NCI-H1092 treated with DMSO at 0.1 percent for 48 hours (cell line): ENCODE measurements around the gene ZFR.
"Not testable (repeated sequence)": the region's sequence is repeated elsewhere in the genome, so short reads cannot be mapped to it uniquely, and the experiment has no call there.

Experiments
- DNase-seq: peaks from one replicate; lab custom pipeline; 2025; lab: John Stamatoyannopoulos, UW

Gene ZFR

DNA sequence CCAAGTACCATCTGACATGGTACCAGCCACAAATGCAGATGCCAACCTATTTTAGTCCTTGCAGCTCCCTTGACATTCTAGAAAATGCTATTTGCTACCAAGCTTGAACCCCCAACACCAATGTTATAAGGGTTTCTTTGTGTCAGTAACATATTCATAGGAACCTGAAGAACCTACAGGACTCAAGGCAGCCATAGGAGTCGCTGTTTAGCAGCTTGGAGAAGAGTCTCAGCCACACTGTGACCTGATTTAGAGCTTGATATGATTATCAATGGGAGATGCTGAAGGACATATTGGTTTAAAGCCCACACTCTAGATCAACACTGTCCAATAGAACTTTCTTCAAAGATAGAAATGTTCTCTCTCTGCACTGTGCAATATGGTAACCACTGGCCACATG, 6.4 kb upstream of the ZFR start:
- DNase-seq, result no peak

- no peak for DNase-seq
Observed at GRCh38 chr5:32449262-32449661, 4.7 kb upstream of the ZFR start.

DNA sequence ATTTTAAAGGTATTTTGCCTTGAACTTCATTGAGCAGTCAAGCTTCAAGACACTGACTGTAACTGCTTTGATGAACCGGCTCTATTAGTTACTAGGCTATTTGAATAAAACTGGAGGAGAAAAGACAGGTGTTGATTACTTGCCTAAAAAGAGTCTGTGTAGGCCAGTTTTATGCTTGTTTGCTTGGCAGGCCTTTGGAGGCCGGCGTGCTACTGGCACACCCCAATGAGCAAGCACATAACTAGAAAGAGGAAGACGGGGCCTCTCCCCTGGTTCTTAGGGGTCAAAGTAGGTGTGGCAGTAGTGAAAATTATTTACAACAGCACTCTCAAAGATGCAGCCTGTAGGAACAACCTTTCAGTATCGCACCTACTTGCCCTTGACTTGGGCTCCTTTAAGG, 2.1 kb upstream of the ZFR start:
- no peak for DNase-seq

- DNase-seq, result no peak
Observed at GRCh38 chr5:32445831-32446614, 1.5 kb upstream of the ZFR start.

- peak; percentile 34 for DNase-seq
Observed at GRCh38 chr5:32445287-32445758, 783 bp upstream of the ZFR start.

DNA sequence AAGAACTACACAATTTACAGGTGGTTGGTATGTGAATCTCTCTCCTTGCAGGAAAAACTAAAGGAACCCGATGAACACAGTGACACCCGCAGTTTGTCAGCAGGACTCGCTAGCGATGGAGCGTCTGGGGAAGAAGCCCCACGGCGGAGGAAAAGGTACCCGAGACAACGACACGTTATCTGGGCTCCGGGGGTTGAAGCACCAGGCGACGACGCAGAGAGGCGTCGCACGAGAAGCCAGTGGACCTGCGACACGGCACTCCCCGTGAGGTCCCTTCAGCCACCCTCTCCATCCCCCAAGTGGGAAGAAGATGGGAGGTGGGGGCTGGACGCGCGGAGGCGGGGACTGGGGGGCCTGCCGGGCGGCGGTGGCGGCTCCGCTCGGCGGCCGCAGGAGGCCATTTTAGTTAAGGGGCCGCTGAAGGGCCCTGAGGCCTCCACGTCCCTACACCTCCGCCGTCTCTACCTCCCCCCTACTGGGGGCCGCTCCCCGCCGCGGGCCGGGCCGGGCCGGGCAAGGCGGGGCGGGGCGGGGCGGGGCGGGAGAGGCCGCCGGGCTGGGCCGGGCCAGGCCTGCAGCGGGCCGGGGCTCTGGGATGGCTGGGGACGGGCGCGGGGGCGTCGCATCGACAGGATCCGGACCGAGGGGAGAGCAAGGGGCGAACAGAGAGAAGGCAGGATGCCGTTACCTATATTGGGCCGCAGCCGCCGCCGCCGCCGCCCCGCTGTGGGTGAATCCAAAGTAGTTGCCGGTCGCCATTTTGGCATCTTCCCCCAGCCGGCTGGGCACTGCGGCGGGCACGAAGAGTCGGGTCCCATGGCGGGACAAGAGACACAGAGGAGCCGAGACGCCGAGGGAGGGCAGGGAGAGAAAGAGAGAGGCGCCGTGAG, 754 bp downstream of the ZFR start:
- peak; percentile 47 for DNase-seq

GRCh38 chr5:32443145-32443540, 1.4 kb downstream of the ZFR start:
- DNase-seq, result no peak

- no peak for DNase-seq
Observed at GRCh38 chr5:32439086-32439642, 5.4 kb downstream of the ZFR start.

GRCh38 chr5:32436553-32437242, 7.8 kb downstream of the ZFR start:
- DNase-seq, result no peak

- no peak for DNase-seq
Observed at GRCh38 chr5:32435383-32435782, 9.2 kb downstream of the ZFR start.

GRCh38 chr5:32434221-32434620, 10.3 kb downstream of the ZFR start:
- no peak for DNase-seq

DNA sequence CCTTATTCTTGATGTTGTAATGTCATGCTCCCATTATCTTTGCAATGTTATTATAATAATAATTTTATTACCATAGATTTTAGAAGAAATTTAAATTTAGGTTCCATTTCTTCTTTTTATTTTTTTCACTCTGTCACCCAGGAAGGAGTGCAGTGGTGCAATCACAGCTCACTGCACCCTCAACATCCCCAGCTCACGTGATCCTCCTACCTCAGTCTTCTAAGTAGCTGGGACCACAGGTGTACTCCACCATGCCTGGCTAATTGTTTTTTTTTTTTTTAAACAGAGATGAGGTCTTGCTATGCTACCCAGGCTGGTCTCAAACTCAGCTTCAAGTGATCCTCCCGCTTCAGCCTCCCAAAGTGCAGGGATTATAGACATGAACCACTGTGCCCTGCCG, 11.9 kb downstream of the ZFR start:
- no peak for DNase-seq

DNA sequence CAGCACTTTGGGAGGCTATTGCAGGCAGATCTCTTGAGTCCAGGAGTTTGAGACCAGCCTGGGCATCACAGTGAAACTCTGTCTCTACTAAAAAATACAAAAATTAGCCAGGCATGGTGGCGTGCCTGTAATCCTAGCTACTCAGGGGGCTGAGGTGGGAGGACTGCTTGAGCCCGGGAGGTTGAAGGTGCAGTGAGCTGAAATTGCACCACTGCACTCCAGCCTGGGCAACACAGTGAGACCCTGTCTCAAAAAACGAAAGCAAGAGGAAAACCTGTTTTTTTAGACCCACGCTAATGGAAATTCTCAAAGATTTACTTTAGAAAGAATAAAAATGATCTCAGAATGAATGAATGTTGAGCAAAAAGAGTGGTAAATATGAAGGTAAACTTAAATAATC, 13.7 kb downstream of the ZFR start:
- DNase-seq, result not testable (repeated sequence)

DNA sequence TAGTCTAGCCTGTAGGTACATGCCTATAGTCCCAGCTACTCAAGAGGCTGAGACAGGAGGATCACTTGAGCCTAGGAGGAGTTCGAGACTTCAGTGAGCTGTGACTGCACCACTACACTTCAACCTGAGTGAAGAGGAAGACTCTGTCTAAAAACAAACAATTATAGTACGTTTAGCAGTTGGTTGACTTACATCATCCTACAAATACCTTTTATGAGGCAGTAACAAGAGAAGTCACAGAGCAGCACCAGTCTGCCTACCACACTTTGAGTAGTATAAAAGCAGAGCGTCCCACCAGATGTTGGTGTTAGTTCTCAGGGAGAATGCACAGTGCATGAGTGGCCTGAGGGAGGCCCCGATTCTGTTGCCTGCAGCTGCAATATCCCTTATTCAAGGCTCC, 16.1 kb downstream of the ZFR start:
- DNase-seq, result no peak

GRCh38 chr5:32426440-32427151, 17.9 kb downstream of the ZFR start:
- no peak for DNase-seq

GRCh38 chr5:32422697-32423096, 21.8 kb downstream of the ZFR start:
- no peak for DNase-seq

- no peak for DNase-seq
Observed at GRCh38 chr5:32421075-32421474, 23.5 kb downstream of the ZFR start.

DNA sequence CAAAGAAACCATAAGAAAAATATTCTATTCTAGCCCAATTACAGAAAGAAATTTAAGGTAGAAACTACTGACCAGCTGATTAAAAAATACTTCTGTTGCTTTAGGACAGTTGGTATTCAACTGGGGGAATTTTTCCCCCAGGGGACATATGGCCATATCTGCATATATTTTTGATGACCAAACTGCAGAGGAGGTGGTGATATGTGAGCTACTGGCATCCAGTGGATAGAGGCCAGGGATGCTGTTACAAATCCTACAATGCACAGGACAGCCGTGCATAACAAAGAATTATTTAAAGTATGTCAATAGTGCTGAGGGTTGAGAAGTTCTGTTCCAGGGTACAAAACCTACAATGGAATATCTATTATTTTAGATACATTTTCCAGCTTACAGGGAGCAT, 24.0 kb downstream of the ZFR start:
- no peak for DNase-seq

DNA sequence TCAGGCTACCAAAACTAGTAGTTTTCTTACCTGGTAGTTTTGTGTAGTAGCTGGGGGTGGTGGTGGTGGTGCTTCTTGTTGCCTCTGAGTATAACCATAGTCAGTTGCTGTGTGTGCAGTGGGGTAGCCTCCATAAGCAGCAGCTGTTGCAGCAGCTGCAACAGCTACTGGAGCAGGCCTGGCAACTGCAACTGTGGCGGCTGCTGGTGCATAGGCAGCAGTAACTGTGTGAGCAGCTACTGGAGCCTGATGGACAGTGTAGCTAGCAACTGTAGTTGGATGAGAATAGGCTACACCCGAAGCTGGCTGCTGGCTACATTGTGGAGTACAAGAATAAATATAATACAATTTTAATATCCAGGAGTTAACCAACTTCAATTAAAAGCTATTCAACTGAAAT, 24.7 kb downstream of the ZFR start:
- DNase-seq, result no peak

DNA sequence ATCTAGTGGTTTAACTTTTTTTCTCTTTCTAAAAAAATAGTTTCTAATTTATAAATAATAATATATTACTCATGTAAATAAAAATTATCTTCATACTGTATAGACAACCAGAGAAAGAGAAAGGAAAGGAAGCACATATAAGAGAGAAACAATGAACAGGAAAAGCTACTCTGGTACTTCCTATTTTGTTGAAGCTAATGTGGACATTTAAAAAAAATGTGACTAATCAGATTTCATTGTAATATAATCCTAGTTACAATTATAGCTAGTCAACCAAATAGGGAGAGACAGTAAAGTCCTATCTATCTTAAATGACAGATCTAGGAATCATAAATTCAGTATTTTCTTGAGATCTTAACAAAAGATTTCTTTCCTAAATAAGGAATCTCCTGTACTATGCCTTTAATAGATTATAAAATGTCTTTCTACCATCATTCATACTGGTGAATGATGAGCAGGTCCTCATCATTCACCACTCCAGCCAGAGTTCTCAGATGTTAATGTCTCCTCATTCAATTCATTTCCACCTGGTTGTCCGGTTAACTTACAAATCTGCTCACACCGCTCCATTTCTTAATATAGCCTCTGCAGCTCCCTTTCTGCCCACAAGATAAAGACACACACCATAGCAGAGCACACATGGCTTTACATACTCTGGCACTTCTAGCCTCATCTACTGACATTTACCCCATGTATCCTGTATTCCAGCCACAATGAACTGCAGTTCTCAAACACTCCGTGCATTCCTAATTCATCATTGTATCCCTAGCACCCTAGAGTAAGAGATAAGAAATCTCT, 30.9 kb downstream of the ZFR start:
- DNase-seq, result no peak

DNA sequence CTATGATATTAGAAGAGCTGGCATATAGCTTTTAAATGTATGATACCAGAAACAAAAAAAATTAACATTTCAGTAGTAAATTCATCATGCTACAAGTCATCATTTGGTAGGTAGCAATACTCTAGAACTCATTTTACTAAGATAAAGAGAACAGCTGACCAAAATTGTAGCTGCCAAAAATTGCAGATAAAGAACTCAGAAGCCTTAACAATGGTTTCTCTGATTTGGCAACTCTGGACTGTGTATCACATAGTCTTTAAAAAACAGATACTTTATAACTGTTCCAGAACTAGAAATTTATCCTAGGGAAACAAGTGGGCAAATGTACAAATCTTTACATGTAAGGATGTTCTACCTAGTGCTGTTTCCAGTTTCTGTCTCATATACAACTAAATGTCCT, 33.9 kb downstream of the ZFR start:
- DNase-seq, result no peak
